HepG2 (cell line): ENCODE results near the gene RHOD. TPM values are rescaled to one million over a fixed set of nuclear protein-coding genes. Genes with fewer than 3 reads are reported as not detected.

Experiments used
- CHD2 ChIP-seq: IDR thresholded peaks from 2 replicates; pipeline ENCODE4 v1.6.1; 2011; ENCODE audit warnings: low read depth, low read length, improper control_type of control experiment
- DPF2 ChIP-seq: sonication (generic); formaldehyde crosslinking; IDR thresholded peaks from 2 replicates; pipeline ENCODE4 v1.4.0; 2020; ENCODE audit warnings: mild to moderate bottlenecking, low read depth, missing genetic modification reagents, borderline replicate concordance
- DZIP1 ChIP-seq: sonication (generic); formaldehyde crosslinking; IDR thresholded peaks from 2 replicates; pipeline ENCODE4 v1.5.0; 2020; ENCODE audit warnings: mild to moderate bottlenecking, missing genetic modification reagents
- FIP1L1 ChIP-seq: fragments of 200-400 bp; formaldehyde crosslinking; IDR thresholded peaks from 2 replicates; pipeline ENCODE4 v1.6.1; 2018; ENCODE audit warnings: low read depth, mild to moderate bottlenecking, low read length, moderate library complexity, borderline replicate concordance; ENCODE audit not compliant: insufficient read depth
- HNF4G ChIP-seq, 2 experiments: sonication (generic) in 1 of 2; formaldehyde crosslinking in 1 of 2; IDR thresholded peaks; 2 replicates each; pipeline versions ENCODE4 v1.4.0 to v1.6.1; 2011 to 2020; ENCODE audit warnings: borderline replicate concordance in 2 of 2, low read depth in 2 of 2, mild to moderate bottlenecking in 2 of 2, low read length in 1 of 2, missing genetic modification reagents in 1 of 2, moderate library complexity in 1 of 2
- IRF9 ChIP-seq: sonication (generic); formaldehyde crosslinking; IDR thresholded peaks from 2 replicates; pipeline ENCODE4 v1.8.0; 2022; ENCODE audit warnings: missing genetic modification reagents, mild to moderate bottlenecking, borderline replicate concordance
- KMT2B ChIP-seq: IDR thresholded peaks from 2 replicates; pipeline ENCODE4 v1.6.1; 2016; ENCODE audit warnings: missing genetic modification reagents, missing compliant biosample characterization
- MNT ChIP-seq: fragments of 450-650 bp; IDR thresholded peaks from 2 replicates; pipeline ENCODE4 v1.6.1; 2016
- SOX6 ChIP-seq, 2 experiments: fragments of 450-650 bp in 1 of 2; sonication (generic) in 1 of 2; formaldehyde crosslinking in 1 of 2; IDR thresholded peaks; 2 replicates each; pipeline versions ENCODE4 v1.4.0 to v1.6.1; 2017 to 2020; ENCODE audit warnings: antibody characterized with exemption in 1 of 2, mild to moderate bottlenecking in 1 of 2, missing genetic modification reagents in 1 of 2
- SYNCRIP ChIP-seq: fragments of 200-400 bp; formaldehyde crosslinking; IDR thresholded peaks from 2 replicates; pipeline ENCODE4 v1.6.1; 2018; ENCODE audit warnings: mild to moderate bottlenecking, low read depth, low read length; ENCODE audit not compliant: insufficient read depth
- THAP11 ChIP-seq: IDR thresholded peaks from 2 replicates; pipeline ENCODE4 v1.6.1; 2016; ENCODE audit warnings: missing biosample characterization, missing genetic modification reagents
- ZFYVE20 ChIP-seq: sonication (generic); formaldehyde crosslinking; IDR thresholded peaks from 2 replicates; pipeline ENCODE4 v1.8.0; 2023; ENCODE audit warnings: low read depth, mild to moderate bottlenecking, moderate library complexity, missing genetic modification reagents, borderline replicate concordance
- ZNF44 ChIP-seq: sonication (generic); formaldehyde crosslinking; IDR thresholded peaks from 2 replicates; pipeline ENCODE4 v1.5.1; 2020; ENCODE audit warnings: mild to moderate bottlenecking, missing genetic modification reagents
- polyA plus RNA-seq, 8 experiments: library from polyadenylated mRNA; depleted of rRNA in 3 of 8; stranded (reverse) in 7 of 8; unstranded in 1 of 8; fragments of >200 nt; fragmentation: Illumina TruSeq in 4 of 8; extraction: Trizol in 4 of 8; gene quantifications; 2 replicates each; pipeline versions ENCODE4 v1.2.1 to v1.2.3, GENCODE V29; 2011 to 2016; ENCODE audit warnings: low read depth in 4 of 8, missing spikeins in 1 of 8, mixed read lengths in 1 of 8; ENCODE audit not compliant: insufficient read depth in 1 of 8
- total RNA-seq, 5 experiments: library from RNA; depleted of rRNA; stranded (reverse); fragments of >200 nt; fragmentation: Illumina TruSeq; extraction: Trizol; gene quantifications; 2 replicates each; pipeline ENCODE4 v1.2.3, GENCODE V29; 2016; ENCODE audit warnings: low read depth in 1 of 5
- TF ChIP-seq, protein P1 (sequence below): sonication (generic); formaldehyde crosslinking; IDR thresholded peaks from 2 replicates; pipeline ENCODE4 v1.4.0; 2020; ENCODE audit warnings: missing genetic modification reagents, low read depth, mild to moderate bottlenecking, borderline replicate concordance
- TF ChIP-seq, protein P2 (sequence below): sonication (generic); formaldehyde crosslinking; IDR thresholded peaks from 2 replicates; pipeline ENCODE4 v1.4.0; 2020; ENCODE audit warnings: missing genetic modification reagents, borderline replicate concordance

The RHOD gene
- total and polyA plus RNA-seq, 2 of the 13 experiments (the other 11 are each of a cell fraction or from before 2014, with no cell fraction given) = 0.27 to 0.98 TPM

GRCh38 chr11:67041602-67042001, 15.0 kb upstream of the RHOD start (continued):
- no peak for TF ChIP-seq ZFYVE20 (CRISPR knock-in tag)
- TF ChIP-seq DPF2 (CRISPR knock-in tag) = peak; percentile 68; the same call in 1 of the 2 replicates
- TF ChIP-seq, protein P1, sequence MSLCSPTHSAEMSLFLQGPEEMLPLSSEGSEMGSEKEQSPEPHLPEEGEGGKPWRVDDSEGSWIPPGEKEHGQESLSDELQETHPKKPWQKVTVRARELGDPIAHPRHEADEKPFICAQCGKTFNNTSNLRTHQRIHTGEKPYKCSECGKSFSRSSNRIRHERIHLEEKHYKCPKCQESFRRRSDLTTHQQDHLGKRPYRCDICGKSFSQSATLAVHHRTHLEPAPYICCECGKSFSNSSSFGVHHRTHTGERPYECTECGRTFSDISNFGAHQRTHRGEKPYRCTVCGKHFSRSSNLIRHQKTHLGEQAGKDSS = no peak
- TF ChIP-seq FIP1L1 = no peak
- TF ChIP-seq SYNCRIP = no peak
- 0 out of 2 replicates have a peak, but pooled peaks have one; percentile 19 for TF ChIP-seq IRF9 (CRISPR knock-in tag)
- no peak for TF ChIP-seq MNT
- TF ChIP-seq, protein P2, sequence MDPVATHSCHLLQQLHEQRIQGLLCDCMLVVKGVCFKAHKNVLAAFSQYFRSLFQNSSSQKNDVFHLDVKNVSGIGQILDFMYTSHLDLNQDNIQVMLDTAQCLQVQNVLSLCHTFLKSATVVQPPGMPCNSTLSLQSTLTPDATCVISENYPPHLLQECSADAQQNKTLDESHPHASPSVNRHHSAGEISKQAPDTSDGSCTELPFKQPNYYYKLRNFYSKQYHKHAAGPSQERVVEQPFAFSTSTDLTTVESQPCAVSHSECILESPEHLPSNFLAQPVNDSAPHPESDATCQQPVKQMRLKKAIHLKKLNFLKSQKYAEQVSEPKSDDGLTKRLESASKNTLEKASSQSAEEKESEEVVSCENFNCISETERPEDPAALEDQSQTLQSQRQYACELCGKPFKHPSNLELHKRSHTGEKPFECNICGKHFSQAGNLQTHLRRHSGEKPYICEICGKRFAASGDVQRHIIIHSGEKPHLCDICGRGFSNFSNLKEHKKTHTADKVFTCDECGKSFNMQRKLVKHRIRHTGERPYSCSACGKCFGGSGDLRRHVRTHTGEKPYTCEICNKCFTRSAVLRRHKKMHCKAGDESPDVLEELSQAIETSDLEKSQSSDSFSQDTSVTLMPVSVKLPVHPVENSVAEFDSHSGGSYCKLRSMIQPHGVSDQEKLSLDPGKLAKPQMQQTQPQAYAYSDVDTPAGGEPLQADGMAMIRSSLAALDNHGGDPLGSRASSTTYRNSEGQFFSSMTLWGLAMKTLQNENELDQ (CRISPR knock-in tag) = no peak
- TF ChIP-seq ZNF44 = no peak
- TF ChIP-seq SOX6 (IDR thresholded peaks at IDR 0.05) = no peak
- peak; percentile 79 for TF ChIP-seq SOX6 (CRISPR knock-in tag; IDR thresholded peaks at IDR 0.05)
- TF ChIP-seq HNF4G (IDR thresholded peaks at IDR 0.05; ENCODE audit: borderline replicate concordance, low read depth, low read length) = peak; percentile 82
- TF ChIP-seq HNF4G (CRISPR knock-in tag; IDR thresholded peaks at IDR 0.05; ENCODE audit: borderline replicate concordance, low read depth) = peak; percentile 59; the same call in 1 of the 2 replicates
- TF ChIP-seq THAP11 = no peak
- TF ChIP-seq CHD2 = peak; percentile 48; the same call in 1 of the 2 replicates
- no peak for TF ChIP-seq DZIP1 (CRISPR knock-in tag)
- TF ChIP-seq KMT2B (CRISPR knock-in tag) = 0 out of 2 replicates have a peak, but pooled peaks have one; percentile 26
